ENCODE measurements around the gene PSMA2. TPM values are rescaled to one million over a fixed set of nuclear protein-coding genes. Genes with fewer than 3 reads are reported as not detected.

The PSMA2 gene
- total RNA-seq, 4 donors from 2014 or later = 36.3 to 105 (median 73.2) TPM

DNA sequence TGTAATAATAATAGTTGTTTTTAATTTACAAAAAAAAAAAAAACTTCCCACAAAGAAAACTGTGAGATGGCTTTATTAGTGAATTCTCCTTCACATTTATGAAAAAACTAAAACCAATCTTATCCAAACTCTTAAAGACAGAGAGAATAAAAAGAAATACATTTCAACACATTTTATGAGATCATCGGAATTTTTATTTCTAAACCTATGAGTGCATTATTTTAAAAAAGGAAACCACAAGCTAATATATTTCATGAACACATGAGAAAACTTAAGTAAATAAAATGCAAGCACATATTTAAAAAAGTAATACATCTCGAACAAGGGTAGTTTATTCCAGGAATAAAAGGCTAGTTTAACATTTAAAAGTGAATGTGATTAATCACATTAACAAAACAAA, 51.6 kb downstream of the PSMA2 start:
- no peaks in the 10 kb centered on the region for H3K27me3 ChIP-seq
- ATAC-seq = no peak
- no peak overlapping the region for H3K27ac ChIP-seq
- WGBS, 2 donors (ENCODE audit: low coverage in 1 of 2) = 67 to 69% methylated on average over 2 of the region's 2 CpGs
- TF ChIP-seq EP300 (IDR thresholded peaks at IDR 0.05) = no peak
- no peak for TF ChIP-seq POLR2AphosphoS5 (IDR thresholded peaks at IDR 0.05)
- TF ChIP-seq POLR2A (IDR thresholded peaks at IDR 0.05) = no peak
- TF ChIP-seq, protein P1, sequence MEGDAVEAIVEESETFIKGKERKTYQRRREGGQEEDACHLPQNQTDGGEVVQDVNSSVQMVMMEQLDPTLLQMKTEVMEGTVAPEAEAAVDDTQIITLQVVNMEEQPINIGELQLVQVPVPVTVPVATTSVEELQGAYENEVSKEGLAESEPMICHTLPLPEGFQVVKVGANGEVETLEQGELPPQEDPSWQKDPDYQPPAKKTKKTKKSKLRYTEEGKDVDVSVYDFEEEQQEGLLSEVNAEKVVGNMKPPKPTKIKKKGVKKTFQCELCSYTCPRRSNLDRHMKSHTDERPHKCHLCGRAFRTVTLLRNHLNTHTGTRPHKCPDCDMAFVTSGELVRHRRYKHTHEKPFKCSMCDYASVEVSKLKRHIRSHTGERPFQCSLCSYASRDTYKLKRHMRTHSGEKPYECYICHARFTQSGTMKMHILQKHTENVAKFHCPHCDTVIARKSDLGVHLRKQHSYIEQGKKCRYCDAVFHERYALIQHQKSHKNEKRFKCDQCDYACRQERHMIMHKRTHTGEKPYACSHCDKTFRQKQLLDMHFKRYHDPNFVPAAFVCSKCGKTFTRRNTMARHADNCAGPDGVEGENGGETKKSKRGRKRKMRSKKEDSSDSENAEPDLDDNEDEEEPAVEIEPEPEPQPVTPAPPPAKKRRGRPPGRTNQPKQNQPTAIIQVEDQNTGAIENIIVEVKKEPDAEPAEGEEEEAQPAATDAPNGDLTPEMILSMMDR (IDR thresholded peaks at IDR 0.05) = no peak
- H3K9me3 ChIP-seq = no peaks in the 10 kb centered on the region
- H3K4me1 ChIP-seq = peaks cover 0 to 7% (median 0%) of the 10 kb centered on the region in 3 donors
- H3K36me3 ChIP-seq = no peaks in the 10 kb centered on the region
- H3K4me3 ChIP-seq = no peak overlapping the region

DNA sequence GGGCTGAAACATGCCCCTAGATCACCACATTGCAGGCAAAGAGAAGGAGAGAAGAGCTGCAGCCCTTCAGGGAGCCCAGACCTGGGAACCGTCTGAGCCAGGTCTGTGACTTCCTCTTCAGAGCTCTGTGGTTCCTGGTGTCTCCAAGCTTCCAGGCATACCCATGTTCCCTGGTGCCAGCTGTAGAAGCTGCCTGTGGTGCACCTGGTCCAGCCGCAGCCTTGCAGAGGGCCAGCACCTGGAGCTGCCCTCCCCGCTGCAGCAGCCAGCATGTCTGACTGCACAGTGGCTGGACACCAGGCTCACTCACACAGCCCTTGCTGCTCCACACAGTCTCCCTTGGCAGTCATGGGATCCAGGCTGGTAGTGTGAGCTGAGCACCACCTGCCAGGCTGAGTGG, 53.7 kb downstream of the PSMA2 start:
- WGBS, 2 donors (ENCODE audit: low coverage in 1 of 2) = 67 to 86% methylated on average over 1 of the region's 3 CpGs
- TF ChIP-seq POLR2AphosphoS5 (IDR thresholded peaks at IDR 0.05) (no peak), POLR2A (IDR thresholded peaks at IDR 0.05) (no peak)
- TF ChIP-seq, protein P1 (IDR thresholded peaks at IDR 0.05) = no peak
- ATAC-seq = no peak

DNA sequence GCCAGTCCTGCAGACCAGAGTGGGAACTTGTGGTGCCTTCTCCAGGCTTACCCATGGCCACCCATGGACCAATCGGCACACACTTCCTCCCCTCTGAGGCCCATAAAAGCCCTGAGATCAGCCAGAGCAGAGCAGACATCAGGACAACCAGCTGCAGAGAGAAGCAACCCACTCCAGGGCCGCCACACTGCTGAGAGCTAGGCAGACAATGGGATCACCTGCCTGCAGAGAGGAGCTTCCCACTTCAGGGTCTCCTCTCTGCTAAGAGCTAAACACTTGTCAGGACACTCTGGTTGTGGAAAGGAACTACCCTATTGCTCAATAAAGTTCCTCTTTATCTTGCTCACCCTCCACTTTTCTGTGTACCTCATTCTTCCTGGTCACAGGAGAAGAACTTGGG, 54.1 kb downstream of the PSMA2 start:
- Histone ChIP-seq H3K36me3 (no peaks in the 10 kb centered on the region), H3K4me3 (no peak overlapping the region), H3K4me1 (no peaks in the 10 kb centered on the region), H3K9me3 (no peaks in the 10 kb centered on the region), H3K27ac (no peak overlapping the region), H3K27me3 (no peaks in the 10 kb centered on the region)
- ATAC-seq = no peak
- WGBS, 2 donors (ENCODE audit: low coverage in 1 of 2) = 75% methylated on average over 2 of the region's 2 CpGs; no CpG with 5 or more reads in 1 of the 2 donors
- TF ChIP-seq EP300 (IDR thresholded peaks at IDR 0.05) = no peak
- TF ChIP-seq POLR2AphosphoS5 (IDR thresholded peaks at IDR 0.05) = no peak
- no peak for TF ChIP-seq POLR2A (IDR thresholded peaks at IDR 0.05)
- TF ChIP-seq, protein P1 (IDR thresholded peaks at IDR 0.05) = no peak

More for the DNA sequence above, 53.7 kb downstream of the PSMA2 start:
- Histone ChIP-seq H3K4me1 (no peaks in the 10 kb centered on the region), H3K27me3 (no peaks in the 10 kb centered on the region), H3K4me3 (no peak overlapping the region), H3K27ac (no peak overlapping the region), H3K9me3 (no peaks in the 10 kb centered on the region), H3K36me3 (no peaks in the 10 kb centered on the region)

DNA sequence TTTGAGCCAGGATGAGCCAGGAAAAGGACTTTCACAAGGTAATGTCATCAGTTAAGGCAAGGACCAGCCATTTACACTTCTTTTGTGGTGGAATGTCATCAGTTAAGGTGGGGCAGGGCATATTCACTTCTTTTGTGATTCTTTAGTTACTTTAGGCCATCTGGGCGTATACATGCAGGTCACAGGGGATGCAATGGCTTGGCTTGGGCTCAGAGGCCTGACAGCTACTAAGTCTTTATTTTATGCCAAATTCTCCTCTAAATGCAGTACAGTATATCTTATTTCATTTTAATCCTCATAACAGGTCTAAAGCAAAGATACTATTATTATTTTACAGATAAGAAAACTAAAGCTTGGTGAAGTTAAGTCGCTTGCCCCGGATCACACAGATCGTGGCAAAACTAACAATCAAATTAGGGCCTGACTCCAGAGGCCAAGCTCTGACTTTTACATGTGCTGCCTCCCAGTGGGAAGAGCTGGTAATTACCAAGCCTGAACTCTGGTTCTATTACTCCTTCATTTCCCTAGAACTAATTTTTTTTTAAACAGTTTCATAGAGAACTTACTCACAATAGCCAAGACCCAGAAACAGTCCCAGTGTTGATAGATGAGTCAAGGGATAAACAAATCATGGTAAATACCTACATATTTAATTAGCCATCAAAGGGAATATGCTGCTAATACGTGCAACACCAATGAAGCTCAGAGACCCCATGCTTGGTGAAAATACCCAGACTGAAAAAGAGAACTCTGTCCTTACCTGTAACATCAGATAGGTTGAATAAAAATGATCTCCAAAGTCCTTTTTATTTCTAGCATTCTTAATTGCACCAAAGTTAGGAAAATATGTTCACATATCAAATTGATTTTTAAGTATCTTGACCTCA, 55.5 kb downstream of the PSMA2 start:
- Histone ChIP-seq H3K9me3 (no peaks in the 10 kb centered on the region), H3K27me3 (no peaks in the 10 kb centered on the region), H3K36me3 (no peaks in the 10 kb centered on the region), H3K4me1 (no peaks in the 10 kb centered on the region), H3K27ac (no peak overlapping the region), H3K4me3 (no peak overlapping the region)
- 24 to 27% methylated on average over 4 to 5 of the region's 5 CpGs for WGBS, 2 donors (ENCODE audit: low coverage in 1 of 2)
- peak; percentile 62 for ATAC-seq
- TF ChIP-seq, protein P1 (IDR thresholded peaks at IDR 0.05) = peak; percentile 63 to 80 (median 74)
- TF ChIP-seq POLR2AphosphoS5 (IDR thresholded peaks at IDR 0.05) = no peak
